DLD1 (cell line): ENCODE results near the gene SLC16A8.

Experiments used
- in situ Hi-C: cut with HindIII; loops from 2 replicates; pipeline ENCODE4 v1.10.0; 2017; ENCODE audit warnings: low sequenced_read_pairs

The SLC16A8 gene

GRCh38 chr22:38112381-38112780, 28.4 kb upstream of the SLC16A8 start:
- in situ Hi-C loops: no loop called here

GRCh38 chr22:38111925-38112355, 28.0 kb upstream of the SLC16A8 start:
- in situ Hi-C loops: no loop called here

GRCh38 chr22:38110863-38111852, 27.2 kb upstream of the SLC16A8 start:
- in situ Hi-C loops: no loop called here

- in situ Hi-C loops: no loop called here
These were observed 26.3 kb upstream of the SLC16A8 start, which contains the start of gene BAIAP2L2 for GRCh38 chr22:38110008-38110862. TSS of gene BAIAP2L2 (minus strand) at chr22:38110684. CDS start at chr22:38110525, 159 bp downstream.

DNA sequence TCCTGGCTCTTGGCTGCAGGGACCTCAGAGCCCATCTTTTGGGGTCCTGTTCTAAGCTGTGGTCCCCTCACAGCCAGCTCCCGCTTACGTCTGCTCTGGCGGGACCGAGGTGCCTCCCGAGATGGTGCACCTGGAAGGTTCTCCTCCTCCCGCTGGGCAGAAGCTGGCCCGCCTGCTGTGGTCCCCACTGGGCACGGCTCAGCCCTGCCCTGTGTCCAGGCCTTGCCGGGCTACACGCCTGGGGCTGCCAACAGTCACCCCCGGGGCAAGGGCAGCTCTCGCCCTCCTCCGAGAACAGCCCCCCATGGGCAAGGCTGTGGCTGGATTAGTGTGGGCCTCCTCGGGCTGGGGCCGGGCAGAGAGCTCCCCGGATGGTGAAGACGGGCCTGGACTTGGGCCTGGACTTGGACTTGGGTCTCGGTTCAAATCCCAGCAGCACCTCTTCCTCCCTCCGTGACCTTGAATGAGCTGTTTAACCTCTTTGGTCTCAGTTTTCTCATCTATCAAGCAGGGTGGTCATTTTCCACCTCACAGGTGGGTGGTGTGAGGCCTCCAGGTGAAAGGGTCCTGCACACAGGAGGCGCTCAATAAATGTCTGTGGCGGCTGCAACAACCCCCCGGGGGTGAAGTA, 25.5 kb upstream of the SLC16A8 start:
- in situ Hi-C loops: no loop called here

DNA sequence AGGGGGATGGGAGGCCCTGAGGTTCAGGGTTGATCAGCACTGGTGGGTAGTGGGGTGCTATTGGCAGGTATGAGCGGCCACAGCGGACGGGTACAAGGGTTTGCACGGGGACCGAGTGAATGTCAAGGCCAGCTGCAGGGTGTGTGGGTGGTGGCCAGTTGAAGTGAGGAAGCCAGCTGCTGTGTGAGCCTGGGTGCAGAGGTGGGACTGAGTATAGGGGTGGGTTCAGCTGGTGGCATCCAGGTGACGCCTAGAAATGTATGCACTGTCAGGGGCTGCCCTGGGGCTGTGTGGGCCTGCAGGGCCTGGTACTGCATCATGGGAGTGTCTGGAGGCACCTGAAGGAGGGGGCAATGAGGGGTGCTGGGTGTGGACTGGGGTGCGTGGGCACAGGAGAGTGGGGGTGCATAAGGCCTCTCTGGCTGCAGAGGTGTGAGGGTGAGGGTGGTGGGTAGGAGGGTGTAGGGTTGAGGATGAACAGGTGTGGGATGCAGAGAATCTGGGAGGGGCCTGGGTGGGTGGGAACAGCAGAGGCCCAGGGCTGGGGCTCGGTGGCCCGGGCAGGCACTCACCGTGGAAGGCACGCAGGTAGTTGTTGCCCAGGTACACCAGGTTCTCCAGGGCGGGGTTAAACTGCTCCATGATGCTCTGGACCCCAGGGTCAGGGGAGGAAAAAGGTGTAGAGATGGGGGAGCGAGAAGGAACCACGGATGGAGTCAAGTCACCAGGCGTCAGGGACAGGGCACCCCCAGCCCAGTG, 24.8 kb upstream of the SLC16A8 start:
- in situ Hi-C loops: no loop called here

DNA sequence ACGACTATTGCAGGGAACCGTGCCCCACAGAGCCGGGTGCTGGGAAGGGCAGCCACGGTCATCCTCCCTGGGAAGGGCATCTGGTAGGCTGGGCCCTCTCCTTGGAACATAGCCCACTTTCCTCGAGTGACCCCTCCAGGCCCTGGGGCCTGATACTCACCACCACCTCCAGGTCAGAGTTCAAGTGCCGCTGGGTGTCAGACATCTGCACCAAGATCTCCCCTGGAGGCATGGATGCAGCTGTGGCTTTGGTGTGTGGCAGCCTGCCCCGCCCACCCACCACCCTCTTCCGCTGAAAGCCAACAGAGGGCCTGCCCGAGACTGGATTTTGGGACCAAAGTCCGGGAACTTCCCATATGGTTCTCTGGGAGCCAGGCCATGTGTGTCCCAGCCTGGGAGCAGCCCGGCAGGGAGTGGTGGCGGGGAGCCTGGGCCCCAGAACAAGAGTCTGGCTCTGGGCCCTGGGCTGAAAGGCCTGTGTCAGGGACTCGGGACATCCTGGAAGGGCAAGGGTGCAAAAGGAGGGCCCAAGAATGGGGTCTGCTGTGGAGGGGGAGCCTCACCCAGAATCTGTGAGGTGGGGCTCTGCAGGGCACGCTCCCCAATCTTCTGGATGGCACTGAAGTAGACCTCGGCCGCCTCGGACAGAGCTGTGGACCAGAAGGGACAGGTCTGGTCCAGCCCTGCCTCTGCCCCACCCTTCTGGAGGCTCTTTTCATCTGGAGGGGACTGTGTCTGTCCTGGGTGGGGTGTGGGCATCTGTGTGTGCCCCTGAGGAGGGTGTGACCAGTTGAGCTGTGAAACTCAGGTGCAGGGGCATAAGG, 23.9 kb upstream of the SLC16A8 start:
- in situ Hi-C loops: no loop called here

GRCh38 chr22:38106814-38107578, 23.0 kb upstream of the SLC16A8 start:
- in situ Hi-C loops: no loop called here

DNA sequence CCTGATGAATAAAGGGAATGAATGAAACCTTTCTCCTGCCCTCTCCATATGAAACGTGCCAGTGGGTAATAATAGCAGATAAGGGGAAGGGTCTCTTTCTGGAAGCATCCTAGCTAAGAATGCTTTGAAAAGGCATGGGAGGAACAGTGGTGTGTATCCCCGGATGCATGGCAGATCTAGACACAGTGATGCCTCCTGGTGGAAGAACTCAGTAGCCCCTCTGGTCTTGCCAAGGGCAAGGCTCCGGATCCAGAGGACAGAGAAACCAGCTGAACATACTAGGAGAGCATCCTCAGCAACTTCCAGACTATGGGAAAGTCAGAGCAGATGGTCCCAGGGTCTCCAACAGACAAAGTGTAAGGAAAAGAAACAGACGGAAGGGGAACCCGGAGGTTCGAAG, 20.1 kb upstream of the SLC16A8 start:
- in situ Hi-C loops: no loop called here

- in situ Hi-C loops: no loop called here
These were observed 19.7 kb upstream of the SLC16A8 start for GRCh38 chr22:38103641-38104040.

DNA sequence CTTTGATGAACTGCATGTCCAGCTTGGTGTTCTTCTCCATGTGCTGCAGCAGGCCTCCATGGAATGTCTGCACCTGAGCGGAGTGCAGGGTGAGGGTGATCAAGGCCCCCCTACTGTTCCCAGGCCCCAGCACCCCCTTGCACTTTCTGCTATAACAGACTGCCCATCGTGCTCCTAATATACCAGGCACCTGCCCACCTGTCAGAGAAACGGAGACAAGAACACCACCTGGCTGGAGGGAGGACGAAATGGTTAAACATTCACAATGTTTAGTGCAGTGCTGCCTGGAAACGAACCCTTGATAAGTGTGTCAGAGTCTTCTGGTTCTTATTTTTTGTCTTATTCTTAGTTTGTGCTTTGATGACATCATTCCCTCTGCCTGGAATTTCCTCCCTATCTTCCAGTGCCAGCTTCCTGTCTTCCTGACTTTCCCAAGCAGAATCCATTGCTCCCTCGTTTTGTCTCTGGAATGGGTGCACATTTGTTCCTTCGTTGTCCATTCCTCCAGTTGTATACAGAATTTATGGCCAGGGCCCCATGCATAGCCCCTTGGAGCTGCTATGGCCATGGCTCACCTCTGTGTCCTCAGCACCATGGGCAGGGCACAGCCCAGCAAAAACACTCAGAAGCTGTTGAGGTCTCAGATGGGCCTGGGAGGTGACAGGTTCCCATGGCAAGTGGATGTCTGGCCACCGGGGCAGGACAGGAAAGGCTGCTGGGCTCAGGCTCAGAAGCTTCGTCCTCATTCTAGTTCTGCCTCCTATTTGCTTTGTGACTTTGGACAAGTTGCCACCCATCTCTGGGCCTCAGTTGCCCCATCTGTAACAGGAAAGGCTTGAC, 14.6 kb upstream of the SLC16A8 start:
- in situ Hi-C loops: no loop called here

GRCh38 chr22:38097557-38098409, 13.8 kb upstream of the SLC16A8 start:
- in situ Hi-C loops: no loop called here

DNA sequence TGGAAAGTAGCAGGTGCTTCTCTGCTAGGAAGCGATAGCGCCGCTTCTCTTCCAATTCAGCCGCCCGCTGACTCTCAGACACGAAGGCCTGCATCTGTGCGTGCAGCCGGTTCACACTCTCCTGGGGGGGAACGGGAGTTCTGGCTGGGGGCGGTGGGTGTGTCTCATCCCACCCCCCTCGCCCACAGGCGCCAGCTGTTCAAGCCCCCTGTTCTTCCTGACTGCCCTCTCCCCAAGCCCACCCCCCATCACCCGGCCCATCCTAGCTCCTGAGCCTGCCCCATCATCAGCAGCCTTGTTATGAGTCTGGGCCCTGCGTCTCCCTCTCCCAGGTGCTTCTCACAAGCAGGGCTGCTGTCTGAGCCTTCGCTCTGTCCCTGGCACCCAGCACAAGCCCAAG, 13.1 kb upstream of the SLC16A8 start:
- in situ Hi-C loops: no loop called here

- in situ Hi-C loops: no loop called here
These were observed 5.5 kb upstream of the SLC16A8 start for GRCh38 chr22:38089474-38089851.

DNA sequence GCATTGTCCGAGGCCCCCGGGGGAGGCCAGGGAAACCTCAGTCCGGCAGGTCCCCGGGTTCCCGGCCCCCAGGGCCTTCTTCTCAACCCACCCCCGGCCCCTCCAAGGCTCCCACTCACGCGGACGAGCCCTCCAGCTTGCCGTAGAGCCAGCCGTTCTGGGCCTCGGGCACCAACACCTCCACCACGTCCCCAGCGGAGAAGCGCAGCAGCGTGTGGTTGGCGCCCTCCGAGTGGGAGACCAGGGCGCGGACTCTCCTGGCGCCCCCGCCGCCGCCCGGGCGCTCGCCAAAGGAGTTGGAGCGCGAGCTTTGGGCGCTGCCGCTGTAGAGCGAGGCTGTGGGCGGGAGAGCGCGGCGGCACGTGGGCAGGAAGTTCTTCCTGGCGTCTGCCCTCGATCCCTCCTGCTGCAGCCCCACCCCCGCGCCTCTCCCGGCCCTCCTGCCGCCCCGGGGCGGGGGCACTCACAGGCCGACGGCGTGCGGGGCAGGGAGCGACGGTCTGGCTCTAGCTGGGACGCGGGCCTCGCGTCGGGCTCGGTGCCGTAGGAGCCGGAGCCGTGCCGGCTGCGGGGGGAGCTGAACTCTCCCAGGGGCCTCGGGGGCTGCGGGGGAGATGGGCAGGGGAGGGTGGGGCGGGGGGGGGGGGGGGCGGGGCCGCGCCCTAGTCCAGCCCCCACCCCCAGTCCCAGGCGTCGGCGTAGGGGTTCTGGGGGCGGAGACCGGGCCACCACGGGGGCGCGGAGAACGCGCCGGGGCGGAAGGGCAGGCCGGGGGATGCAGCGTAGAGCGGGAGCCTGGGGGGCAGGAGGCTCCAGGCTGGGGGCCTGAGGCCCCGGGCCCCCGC, 4.9 kb upstream of the SLC16A8 start:
- in situ Hi-C loops: no loop called here

GRCh38 chr22:38087855-38088254, 3.9 kb upstream of the SLC16A8 start:
- in situ Hi-C loops: no loop called here
